ENCODE measurements around the gene TMPRSS13.

The TMPRSS13 gene

DNA sequence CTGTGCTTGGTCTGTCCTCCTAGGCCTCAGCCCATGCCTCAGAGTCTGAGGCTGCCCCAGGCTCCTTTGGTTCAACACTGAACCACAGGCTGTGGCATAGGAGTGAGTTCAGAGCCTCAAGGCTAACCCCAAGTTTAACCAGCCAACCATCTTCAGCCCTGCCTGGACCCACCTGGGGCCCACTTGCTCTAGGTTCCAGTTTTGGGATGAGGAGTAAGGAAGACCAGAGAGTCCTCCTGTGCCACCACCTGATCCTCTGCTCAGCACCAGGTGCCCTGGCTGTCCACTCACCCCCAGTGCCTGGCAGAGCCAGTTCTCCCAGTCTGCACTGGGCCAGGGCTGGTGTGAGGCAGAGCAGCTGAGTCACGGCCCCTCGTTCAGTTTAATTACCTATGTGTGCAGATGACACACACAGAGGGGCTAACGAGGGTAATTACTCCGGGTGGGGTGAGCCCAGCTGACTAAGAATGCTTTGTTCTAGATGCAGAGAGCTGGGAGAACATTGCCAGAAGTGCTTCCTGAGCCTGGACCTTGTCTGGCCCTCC, 12.0 kb upstream of the TMPRSS13 start:
- Histone ChIP-seq H3K4ac (ENCODE audit: low read depth, low read length) (no peak overlapping the region), H3K9me3 (ENCODE audit: insufficient read depth, low read depth, low read length) (no peaks in the 10 kb centered on the region), H3K18ac (ENCODE audit: low read length) (no peak overlapping the region), H3K4me2 (ENCODE audit: low read length) (no peak overlapping the region), H3K79me2 (ENCODE audit: control insufficient read depth, insufficient read depth, low read length, poor library complexity) (no peaks in the 10 kb centered on the region), H2BK120ac (ENCODE audit: insufficient read depth, low read length, poor library complexity) (no peak overlapping the region), H3K27me3 (ENCODE audit: insufficient read depth, low read length) (no peaks in the 10 kb centered on the region), H3K4me1 (ENCODE audit: control insufficient read depth in 1 of 2, insufficient read depth in 2 of 2, low read length in 2 of 2) (peaks cover 5 to 8% of the 10 kb centered on the region in 2 experiments), H2AK5ac (ENCODE audit: low read length) (no peak overlapping the region), H4K12ac (ENCODE audit: low read depth, low read length) (no peak overlapping the region), H3K27ac (ENCODE audit: low read depth, low read length) (no peak overlapping the region), H3K23ac (ENCODE audit: low read length) (no peak overlapping the region), H3K36me3 (ENCODE audit: control insufficient read depth in 1 of 2, insufficient read depth in 2 of 2, low read length in 2 of 2) (no peaks in the 10 kb centered on the region), H4K91ac (ENCODE audit: low read depth, low read length) (no peak overlapping the region), H3K4me3 (ENCODE audit: low read depth, low read length) (no peak overlapping the region), H2AFZ (ENCODE audit: insufficient read depth, low read length, poor library complexity) (no peak overlapping the region), H3K14ac (ENCODE audit: low read length) (no peak overlapping the region), H2BK12ac (ENCODE audit: low read length) (no peak overlapping the region), H2BK5ac (ENCODE audit: low read depth, low read length, poor library complexity) (no peak overlapping the region), H3K9ac (ENCODE audit: low read length) (no peak overlapping the region), H4K8ac (ENCODE audit: low read depth, low read length) (no peak overlapping the region), H3K79me1 (ENCODE audit: low read length) (no peaks in the 10 kb centered on the region)
- WGBS (ENCODE audit: extremely low coverage, insufficient coverage, insufficient read length): no CpG with 5 or more reads among the region's 4 CpGs
- DNase-seq: peak; percentile 59 to 72

DNA sequence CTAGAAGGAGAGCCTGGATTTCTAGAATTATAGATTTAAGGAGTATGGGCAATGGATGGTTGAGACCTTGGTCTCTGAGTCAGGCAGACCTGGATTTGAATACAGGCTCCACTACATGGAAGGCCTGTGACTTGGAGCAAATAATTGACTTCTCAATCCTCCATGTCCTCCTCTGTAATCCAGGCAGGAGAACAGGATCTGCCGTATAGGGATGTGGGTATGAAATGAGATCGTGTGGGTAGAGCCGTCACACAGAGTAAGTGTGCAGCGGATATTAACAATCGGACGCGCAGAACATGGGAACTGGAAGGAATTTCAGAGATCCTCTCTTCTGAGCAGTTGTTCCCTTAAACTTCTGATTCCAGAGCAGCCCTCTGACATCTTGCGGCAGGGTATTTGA, 11.5 kb upstream of the TMPRSS13 start:
- Histone ChIP-seq H3K9me3 (ENCODE audit: insufficient read depth, low read depth, low read length) (no peaks in the 10 kb centered on the region), H3K4me2 (ENCODE audit: low read length) (no peak overlapping the region), H3K18ac (ENCODE audit: low read length) (no peak overlapping the region), H3K79me1 (ENCODE audit: low read length) (no peaks in the 10 kb centered on the region), H3K23ac (ENCODE audit: low read length) (no peak overlapping the region), H3K4ac (ENCODE audit: low read depth, low read length) (no peak overlapping the region), H2BK5ac (ENCODE audit: low read depth, low read length, poor library complexity) (no peak overlapping the region), H3K9ac (ENCODE audit: low read length) (no peak overlapping the region), H2AFZ (ENCODE audit: insufficient read depth, low read length, poor library complexity) (no peak overlapping the region), H2BK12ac (ENCODE audit: low read length) (no peak overlapping the region), H3K27me3 (ENCODE audit: insufficient read depth, low read length) (no peaks in the 10 kb centered on the region), H3K14ac (ENCODE audit: low read length) (no peak overlapping the region), H2AK5ac (ENCODE audit: low read length) (no peak overlapping the region), H3K36me3 (ENCODE audit: control insufficient read depth in 1 of 2, insufficient read depth in 2 of 2, low read length in 2 of 2) (no peaks in the 10 kb centered on the region), H3K4me3 (ENCODE audit: low read depth, low read length) (no peak overlapping the region), H3K4me1 (ENCODE audit: control insufficient read depth in 1 of 2, insufficient read depth in 2 of 2, low read length in 2 of 2) (peaks cover 5 to 8% of the 10 kb centered on the region in 2 experiments), H3K79me2 (ENCODE audit: control insufficient read depth, insufficient read depth, low read length, poor library complexity) (no peaks in the 10 kb centered on the region), H3K27ac (ENCODE audit: low read depth, low read length) (no peak overlapping the region), H4K91ac (ENCODE audit: low read depth, low read length) (no peak overlapping the region), H4K12ac (ENCODE audit: low read depth, low read length) (no peak overlapping the region), H2BK120ac (ENCODE audit: insufficient read depth, low read length, poor library complexity) (no peak overlapping the region), H4K8ac (ENCODE audit: low read depth, low read length) (no peak overlapping the region)
- peak in 1 of 2 donors; percentile 60 for DNase-seq
- no CpG with 5 or more reads among the region's 8 CpGs for WGBS (ENCODE audit: extremely low coverage, insufficient coverage, insufficient read length)

DNA sequence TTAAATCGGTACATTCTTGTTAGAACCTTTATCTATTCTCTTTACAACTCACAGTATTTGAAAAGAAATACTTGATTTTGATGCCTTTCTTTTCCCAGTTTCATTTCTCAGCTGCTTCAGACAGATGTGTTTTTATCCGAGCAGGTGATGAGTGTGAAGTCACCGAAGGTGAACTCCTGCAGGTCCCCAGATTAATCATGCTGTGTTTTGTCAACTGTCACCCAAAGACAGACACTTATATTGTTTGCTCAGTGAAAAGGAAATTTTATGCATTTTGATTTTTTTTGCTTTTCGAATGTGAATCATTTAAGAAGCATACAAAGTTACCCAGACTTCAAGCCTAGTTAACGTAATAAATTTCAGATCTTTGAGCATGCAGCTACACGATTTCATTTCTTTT, 7.8 kb upstream of the TMPRSS13 start:
- Histone ChIP-seq H2BK12ac (ENCODE audit: low read length) (no peak overlapping the region), H3K9ac (ENCODE audit: low read length) (no peak overlapping the region), H3K4ac (ENCODE audit: low read depth, low read length) (no peak overlapping the region), H3K79me2 (ENCODE audit: control insufficient read depth, insufficient read depth, low read length, poor library complexity) (no peaks in the 10 kb centered on the region), H3K4me1 (ENCODE audit: control insufficient read depth in 1 of 2, insufficient read depth in 2 of 2, low read length in 2 of 2) (peaks cover 10 to 14% of the 10 kb centered on the region in 2 experiments), H3K18ac (ENCODE audit: low read length) (no peak overlapping the region), H3K4me3 (ENCODE audit: low read depth, low read length) (no peak overlapping the region), H4K8ac (ENCODE audit: low read depth, low read length) (no peak overlapping the region), H4K91ac (ENCODE audit: low read depth, low read length) (no peak overlapping the region), H3K9me3 (ENCODE audit: insufficient read depth, low read depth, low read length) (no peaks in the 10 kb centered on the region), H2BK120ac (ENCODE audit: insufficient read depth, low read length, poor library complexity) (no peak overlapping the region), H2AK5ac (ENCODE audit: low read length) (no peak overlapping the region), H4K12ac (ENCODE audit: low read depth, low read length) (no peak overlapping the region), H3K4me2 (ENCODE audit: low read length) (no peak overlapping the region), H3K14ac (ENCODE audit: low read length) (no peak overlapping the region), H2BK5ac (ENCODE audit: low read depth, low read length, poor library complexity) (no peak overlapping the region), H3K27ac (ENCODE audit: low read depth, low read length) (no peak overlapping the region), H3K23ac (ENCODE audit: low read length) (no peak overlapping the region), H3K36me3 (ENCODE audit: control insufficient read depth in 1 of 2, insufficient read depth in 2 of 2, low read length in 2 of 2) (no peaks in the 10 kb centered on the region), H3K27me3 (ENCODE audit: insufficient read depth, low read length) (no peaks in the 10 kb centered on the region), H3K79me1 (ENCODE audit: low read length) (no peaks in the 10 kb centered on the region), H2AFZ (ENCODE audit: insufficient read depth, low read length, poor library complexity) (no peak overlapping the region)
- WGBS (ENCODE audit: extremely low coverage, insufficient coverage, insufficient read length): no CpG with 5 or more reads among the region's 6 CpGs
- no peak for DNase-seq

DNA sequence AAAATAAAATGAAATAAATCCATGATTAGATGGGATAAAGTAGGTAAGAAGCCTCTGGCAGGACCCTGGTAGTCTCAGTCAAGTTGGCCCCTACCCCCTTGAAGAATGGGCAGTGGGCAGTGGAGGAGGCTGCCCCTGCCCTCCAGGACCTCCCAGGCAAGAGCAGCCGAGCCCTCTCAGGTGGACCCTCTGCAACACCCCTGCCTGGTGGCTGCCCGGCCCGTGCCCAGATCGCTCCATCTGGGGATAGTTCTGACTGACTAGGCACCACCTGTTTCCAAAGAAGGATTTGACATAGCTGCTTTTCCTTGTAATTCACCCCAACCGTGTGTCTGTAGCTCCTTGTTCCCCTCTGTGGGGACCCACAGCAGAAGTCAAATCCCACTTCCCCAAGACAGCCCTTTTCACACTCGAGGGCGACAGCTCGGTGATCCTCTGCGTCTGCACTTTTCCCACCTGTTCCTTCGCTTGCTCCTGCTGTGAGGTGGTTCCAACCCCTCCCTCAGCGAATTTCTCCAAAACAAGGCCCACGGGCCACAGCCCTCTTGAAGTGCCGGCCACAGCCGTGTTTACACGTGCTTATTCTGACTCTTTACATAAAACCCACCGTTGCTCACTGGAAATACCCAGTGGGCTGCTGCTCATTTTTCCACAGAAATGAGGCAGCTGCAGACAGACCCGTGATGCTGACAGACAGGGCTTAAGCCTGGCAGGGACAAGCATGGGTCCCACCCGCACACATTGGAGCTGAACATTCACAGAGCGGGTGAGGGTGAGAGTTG, 5.5 kb upstream of the TMPRSS13 start:
- peaks cover 8 to 10% of the 10 kb centered on the region in 2 experiments for H3K4me1 ChIP-seq (ENCODE audit: control insufficient read depth in 1 of 2, insufficient read depth in 2 of 2, low read length in 2 of 2)
- no peaks in the 10 kb centered on the region for H3K79me2 ChIP-seq (ENCODE audit: control insufficient read depth, insufficient read depth, low read length, poor library complexity)
- no peak overlapping the region for H3K14ac ChIP-seq (ENCODE audit: low read length)
- H4K91ac ChIP-seq (ENCODE audit: low read depth, low read length): no peak overlapping the region
- H3K18ac ChIP-seq (ENCODE audit: low read length): no peak overlapping the region
- no peak overlapping the region for H3K4ac ChIP-seq (ENCODE audit: low read depth, low read length)
- no peak overlapping the region for H2BK12ac ChIP-seq (ENCODE audit: low read length)
- H2AFZ ChIP-seq (ENCODE audit: insufficient read depth, low read length, poor library complexity): no peak overlapping the region
- no peaks in the 10 kb centered on the region for H3K36me3 ChIP-seq (ENCODE audit: control insufficient read depth in 1 of 2, insufficient read depth in 2 of 2, low read length in 2 of 2)
- H3K9ac ChIP-seq (ENCODE audit: low read length): no peak overlapping the region
- no peak for DNase-seq
- no peaks in the 10 kb centered on the region for H3K27me3 ChIP-seq (ENCODE audit: insufficient read depth, low read length)
- H3K9me3 ChIP-seq (ENCODE audit: insufficient read depth, low read depth, low read length): no peaks in the 10 kb centered on the region
- no CpG with 5 or more reads among the region's 19 CpGs for WGBS (ENCODE audit: extremely low coverage, insufficient coverage, insufficient read length)
- H2BK120ac ChIP-seq (ENCODE audit: insufficient read depth, low read length, poor library complexity): no peak overlapping the region
- H2AK5ac ChIP-seq (ENCODE audit: low read length): no peak overlapping the region
- H3K27ac ChIP-seq (ENCODE audit: low read depth, low read length): no peak overlapping the region
- no peaks in the 10 kb centered on the region for H3K79me1 ChIP-seq (ENCODE audit: low read length)
- no peak overlapping the region for H3K23ac ChIP-seq (ENCODE audit: low read length)
- no peak overlapping the region for H4K12ac ChIP-seq (ENCODE audit: low read depth, low read length)
- H2BK5ac ChIP-seq (ENCODE audit: low read depth, low read length, poor library complexity): no peak overlapping the region
- no peak overlapping the region for H4K8ac ChIP-seq (ENCODE audit: low read depth, low read length)
- no peak overlapping the region for H3K4me2 ChIP-seq (ENCODE audit: low read length)
- H3K4me3 ChIP-seq (ENCODE audit: low read depth, low read length): no peak overlapping the region

All from trophoblast cell (in vitro differentiated cells and primary cell).